HG03439 (cell line): Measurements from ENCODE around the gene KRT17.
A peak's percentile ranks its signal among the peaks of the same experiment; 100 is the strongest.
"Not testable (repeated sequence)": the region's sequence is repeated elsewhere in the genome, so short reads cannot be mapped to it uniquely, and the experiment has no call there.

ENCODE experiments used
- ATAC-seq: cut with Tn5 transposase; IDR thresholded peaks from one replicate; pipeline ENCODE4 v1.9.1; 2021; ENCODE audit warnings: mild to moderate bottlenecking, moderate library complexity; ENCODE audit not compliant: unreplicated experiment

KRT17 gene

GRCh38 chr17:41654678-41655607, 30.6 kb upstream of the KRT17 start:
- ATAC-seq: no peak

GRCh38 chr17:41653892-41654677, 29.7 kb upstream of the KRT17 start:
- no peak for ATAC-seq

- no peak for ATAC-seq
Measured at GRCh38 chr17:41653421-41653820, 29.0 kb upstream of the KRT17 start.

DNA sequence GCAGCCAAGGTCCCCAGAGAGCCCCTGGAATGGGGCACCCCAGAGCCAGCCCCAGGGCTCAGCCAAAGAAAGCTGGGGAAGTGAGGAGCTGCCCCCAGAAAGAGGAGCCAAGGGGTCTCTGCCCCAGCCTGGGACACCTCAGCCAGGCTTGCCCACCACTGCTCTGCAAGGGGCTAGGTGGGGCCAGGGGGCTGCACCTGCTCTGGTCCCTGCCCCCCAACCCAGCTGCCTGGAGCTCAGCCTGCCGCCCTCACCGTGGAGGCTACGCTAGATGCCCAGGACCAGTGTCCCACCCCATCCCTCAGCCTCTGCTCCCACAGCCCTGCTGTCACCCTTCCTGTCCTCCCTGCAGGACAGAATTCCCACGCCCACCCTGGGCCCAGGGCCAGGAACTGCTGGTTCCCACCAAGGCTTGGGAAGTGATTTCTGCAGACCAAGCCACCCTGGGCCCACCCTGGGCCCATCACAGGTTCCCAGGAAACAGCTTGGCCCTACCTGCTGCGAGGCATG, 28.1 kb upstream of the KRT17 start:
- ATAC-seq: no peak

DNA sequence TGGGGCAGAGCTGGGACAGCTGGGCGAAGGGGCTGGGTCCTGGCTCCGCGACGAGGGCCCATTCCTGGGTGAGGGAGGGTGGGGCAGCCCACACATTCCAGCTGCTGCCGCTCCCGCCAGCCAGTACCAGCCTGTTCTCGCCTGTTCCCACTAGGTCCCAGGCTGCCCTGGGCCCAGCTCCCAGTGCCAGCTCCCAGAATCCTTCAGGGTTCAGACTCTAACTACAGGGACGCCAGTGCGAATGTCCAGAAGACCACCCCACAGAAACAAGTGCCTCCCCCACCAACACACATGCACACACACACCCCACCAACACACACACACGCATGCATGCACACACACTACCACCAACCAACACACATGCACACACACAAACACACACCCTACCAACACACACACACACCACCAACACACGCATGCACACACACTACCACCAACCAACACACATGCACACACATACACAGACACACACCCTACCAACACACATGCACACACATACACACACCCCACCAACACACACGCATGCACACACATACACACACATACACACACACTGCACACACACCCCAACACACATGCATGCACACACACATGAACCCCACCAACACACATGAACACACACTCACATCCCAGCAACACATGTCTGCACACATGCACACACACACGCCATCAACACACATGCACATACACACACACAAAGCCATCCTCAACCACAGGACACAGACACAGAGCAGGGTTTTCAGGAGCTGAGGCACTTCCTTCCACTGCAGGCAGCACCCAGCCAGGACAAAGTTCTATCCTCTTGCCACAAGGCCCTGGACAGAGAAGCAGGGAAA, 27.5 kb upstream of the KRT17 start:
- no peak for ATAC-seq

DNA sequence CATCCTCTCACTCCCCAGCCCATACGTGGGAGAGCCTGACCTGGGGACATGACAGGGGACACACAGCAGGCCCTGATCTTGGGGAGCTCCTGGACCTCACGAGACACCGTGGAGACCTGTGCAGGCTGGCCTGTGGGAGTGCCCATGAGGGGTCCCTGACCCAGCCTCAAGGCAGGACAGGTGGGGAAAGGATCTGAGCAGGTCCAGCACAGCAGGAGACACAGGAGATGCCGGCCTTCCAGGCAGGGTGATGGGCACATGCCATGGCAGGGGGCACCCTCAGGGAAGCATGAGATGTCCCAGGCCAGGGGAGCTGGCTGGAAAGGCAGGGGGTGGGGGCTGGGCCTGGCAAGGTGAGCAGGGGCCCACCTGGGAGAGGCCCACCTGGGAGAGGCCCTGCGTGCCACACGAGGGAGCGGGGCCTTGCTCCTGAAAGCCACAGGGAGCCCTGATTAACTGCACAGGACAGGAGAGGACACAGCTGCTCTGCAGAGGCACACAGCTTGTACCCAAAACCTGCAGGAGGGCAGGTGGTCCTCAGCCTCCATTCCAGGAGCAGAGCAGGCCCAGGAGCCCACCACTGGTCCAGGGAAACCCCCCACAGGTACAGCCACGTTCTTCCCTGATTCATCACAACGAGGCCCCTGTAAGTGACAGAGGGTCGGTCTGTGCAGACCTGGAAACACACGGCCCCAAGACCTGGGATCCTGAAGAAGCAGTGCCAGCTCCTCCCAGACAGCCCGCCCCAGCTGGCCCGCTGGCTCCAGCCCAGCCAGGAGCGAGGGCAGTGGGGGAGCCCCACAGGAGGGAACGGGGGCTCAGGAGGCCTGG, 26.6 kb upstream of the KRT17 start:
- ATAC-seq: no peak

DNA sequence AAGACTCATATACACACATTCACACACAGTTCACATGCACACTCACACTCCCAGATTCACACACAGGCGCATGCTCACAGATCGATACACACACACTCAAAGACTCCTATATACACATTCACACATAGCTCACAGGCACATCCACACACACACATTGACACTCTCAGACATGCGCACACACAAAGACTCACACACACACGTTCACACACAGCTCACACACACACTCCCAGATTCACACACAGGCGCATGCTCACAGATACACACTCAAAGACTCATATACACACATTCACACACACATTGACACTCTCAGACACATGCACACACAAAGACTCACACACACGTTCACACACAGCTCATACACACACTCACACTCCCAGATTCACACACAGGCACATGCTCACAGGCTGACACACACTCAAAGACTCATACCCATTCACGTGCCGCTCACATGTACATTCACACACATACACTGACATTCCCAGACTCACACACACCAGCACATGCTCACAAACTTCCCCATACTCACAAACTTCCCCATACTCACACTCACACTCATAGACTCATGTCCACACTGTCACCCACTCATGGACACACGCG, 25.6 kb upstream of the KRT17 start:
- no peak for ATAC-seq

DNA sequence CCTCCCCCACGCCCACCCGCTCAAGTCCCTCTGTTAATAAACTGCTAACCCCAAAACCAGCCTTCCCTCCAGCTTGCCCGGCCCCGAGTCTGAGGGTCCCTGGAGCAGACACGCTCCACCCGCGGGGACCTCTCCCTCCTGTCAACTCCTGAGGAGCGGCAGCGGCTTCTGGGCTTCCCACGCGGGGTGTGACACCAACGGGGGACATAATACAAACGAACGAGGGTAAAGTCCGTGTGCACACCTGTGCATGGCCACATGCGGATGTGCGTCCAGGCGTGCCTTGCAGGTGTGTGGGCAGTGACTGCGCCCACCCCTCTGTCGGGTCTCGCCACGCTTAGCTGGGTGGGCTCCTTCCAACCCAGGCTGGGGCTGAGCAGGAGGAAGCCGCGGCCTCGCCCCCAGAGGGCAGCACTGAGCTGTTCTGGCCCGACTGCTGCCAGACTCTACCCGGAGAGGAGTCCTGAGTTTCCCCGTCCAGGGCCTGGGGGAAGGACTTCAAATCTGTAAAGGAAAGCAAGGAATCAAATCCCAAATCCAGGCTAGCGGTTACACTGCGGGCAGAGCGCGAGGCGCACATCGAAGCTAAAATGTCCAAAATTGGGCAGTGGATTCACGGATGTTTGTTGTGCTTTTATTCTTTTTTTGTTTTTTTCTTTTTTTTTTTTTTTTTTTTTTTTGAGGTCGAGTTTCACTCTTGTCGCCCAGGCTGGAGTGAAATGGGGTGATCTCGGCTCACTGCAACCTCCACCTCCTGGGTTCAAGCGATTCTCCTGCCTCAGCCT, 24.2 kb upstream of the KRT17 start:
- peak; percentile 49 for ATAC-seq

DNA sequence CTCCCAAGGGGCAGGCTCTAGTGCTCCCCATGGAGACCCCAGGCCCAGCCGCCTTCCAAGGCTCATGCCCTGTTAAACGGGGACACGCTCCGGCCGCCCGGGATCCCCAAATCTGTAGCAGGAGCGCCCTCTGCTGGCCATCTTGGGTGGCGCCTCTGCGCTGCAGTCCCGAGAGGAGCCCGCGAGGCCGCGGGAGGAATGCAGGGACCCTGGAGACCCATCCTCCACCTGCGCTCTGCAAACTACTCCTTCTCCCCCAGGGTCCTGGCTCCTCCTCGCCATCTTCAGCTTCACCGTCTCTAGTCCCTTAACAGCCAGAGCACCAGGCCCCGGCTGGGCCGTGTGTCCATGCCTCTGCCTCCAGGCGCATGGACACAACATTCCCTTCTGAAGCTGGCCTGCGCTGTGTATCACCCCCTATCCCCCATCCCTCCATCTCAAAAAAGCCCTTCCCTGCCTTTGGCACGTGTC, 23.6 kb upstream of the KRT17 start:
- ATAC-seq: peak; percentile 50

- ATAC-seq: no peak
Measured at GRCh38 chr17:41647038-41647813, 22.9 kb upstream of the KRT17 start.

GRCh38 chr17:41642252-41643156, 18.1 kb upstream of the KRT17 start:
- no peak for ATAC-seq

- not testable (repeated sequence) for ATAC-seq
Measured at GRCh38 chr17:41640596-41640995, 16.2 kb upstream of the KRT17 start.

DNA sequence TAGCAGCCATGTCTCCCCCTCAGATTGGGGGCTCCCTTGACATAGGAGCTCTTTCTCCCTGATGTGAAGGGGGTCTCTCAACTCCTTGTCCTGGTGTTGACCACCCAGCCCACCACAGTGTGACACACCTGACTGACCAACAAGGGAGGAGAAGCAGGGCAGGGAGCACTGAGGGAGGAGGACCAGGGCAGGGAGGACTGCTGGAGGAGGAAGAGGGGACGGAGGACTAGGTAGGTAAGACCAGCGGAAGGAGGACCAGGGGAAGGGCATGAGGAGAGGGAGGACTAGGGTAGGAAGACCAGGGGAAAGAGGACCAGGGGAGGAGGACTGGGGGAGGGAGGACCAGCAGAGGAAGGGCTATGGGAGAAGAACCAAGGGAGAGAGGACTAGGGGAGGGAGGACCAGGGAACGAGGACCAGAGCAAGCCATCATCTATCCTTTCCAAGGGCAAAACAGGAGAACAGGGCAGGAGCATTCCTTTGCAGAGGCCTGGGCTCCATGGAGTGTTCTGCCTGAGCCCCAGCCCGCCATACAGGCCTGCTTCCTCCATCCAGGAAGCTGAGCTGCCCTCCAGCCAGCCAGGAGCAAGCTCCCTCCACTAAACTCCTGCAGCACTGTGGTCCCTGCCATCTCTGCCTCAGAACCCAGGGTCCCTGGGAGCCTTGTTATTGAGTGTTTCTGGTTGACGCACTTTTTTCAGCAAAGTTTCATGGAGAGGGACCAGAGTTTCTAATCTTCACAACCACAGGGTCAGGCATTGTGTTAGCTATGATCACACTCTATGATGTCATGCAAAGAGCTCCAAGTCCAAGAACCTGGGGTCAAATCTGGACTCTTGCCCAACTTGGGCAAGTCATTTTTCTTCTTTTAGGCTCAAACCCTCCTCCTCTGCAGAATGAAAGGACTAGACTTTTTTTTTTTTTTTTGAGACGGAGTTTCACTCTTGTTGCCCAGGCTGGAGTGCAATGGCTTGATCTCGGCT, 15.4 kb upstream of the KRT17 start:
- ATAC-seq: no peak

DNA sequence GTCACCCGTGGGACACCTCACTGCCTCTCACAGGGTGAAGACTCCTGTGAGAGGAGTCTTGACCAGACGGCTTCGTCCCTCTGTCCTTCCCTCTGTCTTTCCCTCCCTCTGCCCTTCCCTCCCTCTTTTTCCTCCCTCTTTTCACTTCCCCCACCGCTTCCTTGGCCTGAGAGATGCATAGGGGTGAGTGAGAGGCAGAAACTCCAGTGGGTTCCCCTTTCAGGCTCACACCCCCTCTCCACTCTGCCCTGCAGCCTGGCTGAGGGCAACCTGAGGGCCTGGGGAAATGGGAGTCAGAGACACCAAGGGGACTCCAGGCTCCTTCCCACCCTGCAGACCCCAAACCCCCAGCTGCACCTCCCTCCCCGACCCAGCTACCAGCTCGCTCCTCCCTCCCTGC, 14.6 kb upstream of the KRT17 start:
- ATAC-seq: no peak

DNA sequence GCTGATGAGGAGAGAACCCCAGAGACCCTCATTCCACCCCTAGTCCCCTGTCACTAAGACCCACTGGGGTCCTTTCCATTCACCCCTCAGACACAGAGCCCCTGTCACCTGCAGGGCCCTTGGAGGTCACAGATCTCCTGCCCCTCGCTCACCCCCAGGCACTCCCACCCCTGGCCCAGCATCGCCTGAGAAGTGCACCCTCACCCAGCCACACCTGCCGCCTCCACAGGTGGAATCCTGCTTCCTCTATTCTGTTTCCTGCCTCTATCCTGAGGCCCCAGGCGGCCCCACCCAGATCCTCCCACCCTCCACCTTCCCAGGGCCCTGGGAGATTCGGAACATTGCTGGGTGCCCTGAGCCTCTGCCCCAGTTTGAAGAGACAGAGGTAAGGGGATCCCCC, 13.8 kb upstream of the KRT17 start:
- ATAC-seq: no peak

- no peak for ATAC-seq
Measured at GRCh38 chr17:41636652-41637051, 12.3 kb upstream of the KRT17 start.
